Measurements from ENCODE around the gene GCC2. TPM values are rescaled to one million over a fixed set of nuclear protein-coding genes. Genes with fewer than 3 reads are reported as not detected.
"Not testable (repeated sequence)": the region's sequence is repeated elsewhere in the genome, so short reads cannot be mapped to it uniquely, and the experiment has no call there.

Gene GCC2
- polyA plus RNA-seq, 1 of the 3 experiments (the other 2 are of a cell fraction): 4.5 TPM

DNA sequence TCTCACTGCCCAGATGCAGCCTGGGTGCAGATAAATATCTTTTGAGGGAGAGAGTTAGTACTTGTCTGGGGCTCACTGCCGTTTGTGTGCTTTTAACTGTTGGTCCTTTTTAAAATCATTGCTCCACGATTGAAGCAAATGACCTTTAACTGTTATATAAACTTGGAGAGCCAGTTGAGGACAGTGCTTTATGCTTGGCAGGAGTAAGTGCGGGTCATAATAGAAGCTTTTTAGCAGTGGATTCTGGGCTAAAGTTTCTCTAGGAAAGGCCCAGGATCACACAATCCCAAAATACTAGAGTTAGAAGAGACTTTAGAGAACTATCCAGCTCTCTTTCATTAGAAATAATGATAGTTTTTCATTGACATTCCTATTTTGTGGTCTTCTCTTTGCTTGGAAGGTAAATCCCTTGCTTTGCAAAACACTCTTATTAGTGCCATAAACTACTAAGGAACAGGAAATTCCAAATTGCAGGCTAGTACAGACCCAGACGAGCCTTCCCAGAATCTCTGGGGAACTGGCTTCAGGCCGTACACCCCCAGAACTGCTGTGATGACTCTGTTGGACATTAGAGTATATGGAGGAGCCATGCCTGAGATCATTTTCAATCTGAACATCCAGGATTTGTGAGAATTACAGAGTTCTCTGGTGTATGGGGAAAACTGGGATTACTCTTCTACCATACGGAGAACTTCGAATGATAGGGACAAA is 104.4 kb downstream of the GCC2 start (continued):
- TF ChIP-seq, protein P1, sequence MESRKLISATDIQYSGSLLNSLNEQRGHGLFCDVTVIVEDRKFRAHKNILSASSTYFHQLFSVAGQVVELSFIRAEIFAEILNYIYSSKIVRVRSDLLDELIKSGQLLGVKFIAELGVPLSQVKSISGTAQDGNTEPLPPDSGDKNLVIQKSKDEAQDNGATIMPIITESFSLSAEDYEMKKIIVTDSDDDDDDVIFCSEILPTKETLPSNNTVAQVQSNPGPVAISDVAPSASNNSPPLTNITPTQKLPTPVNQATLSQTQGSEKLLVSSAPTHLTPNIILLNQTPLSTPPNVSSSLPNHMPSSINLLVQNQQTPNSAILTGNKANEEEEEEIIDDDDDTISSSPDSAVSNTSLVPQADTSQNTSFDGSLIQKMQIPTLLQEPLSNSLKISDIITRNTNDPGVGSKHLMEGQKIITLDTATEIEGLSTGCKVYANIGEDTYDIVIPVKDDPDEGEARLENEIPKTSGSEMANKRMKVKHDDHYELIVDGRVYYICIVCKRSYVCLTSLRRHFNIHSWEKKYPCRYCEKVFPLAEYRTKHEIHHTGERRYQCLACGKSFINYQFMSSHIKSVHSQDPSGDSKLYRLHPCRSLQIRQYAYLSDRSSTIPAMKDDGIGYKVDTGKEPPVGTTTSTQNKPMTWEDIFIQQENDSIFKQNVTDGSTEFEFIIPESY (IDR thresholded peaks at IDR 0.05; ENCODE audit: borderline replicate concordance, low read depth): no peak
- TF ChIP-seq, protein P2, sequence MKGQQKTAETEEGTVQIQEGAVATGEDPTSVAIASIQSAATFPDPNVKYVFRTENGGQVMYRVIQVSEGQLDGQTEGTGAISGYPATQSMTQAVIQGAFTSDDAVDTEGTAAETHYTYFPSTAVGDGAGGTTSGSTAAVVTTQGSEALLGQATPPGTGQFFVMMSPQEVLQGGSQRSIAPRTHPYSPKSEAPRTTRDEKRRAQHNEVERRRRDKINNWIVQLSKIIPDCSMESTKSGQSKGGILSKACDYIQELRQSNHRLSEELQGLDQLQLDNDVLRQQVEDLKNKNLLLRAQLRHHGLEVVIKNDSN (IDR thresholded peaks at IDR 0.05; ENCODE audit: borderline replicate concordance, low read depth): no peak
- TF ChIP-seq GATA2 (CRISPR knock-in tag; IDR thresholded peaks at IDR 0.05) (no peak), NFIC (IDR thresholded peaks at IDR 0.05; ENCODE audit: borderline replicate concordance) (no peak)

DNA sequence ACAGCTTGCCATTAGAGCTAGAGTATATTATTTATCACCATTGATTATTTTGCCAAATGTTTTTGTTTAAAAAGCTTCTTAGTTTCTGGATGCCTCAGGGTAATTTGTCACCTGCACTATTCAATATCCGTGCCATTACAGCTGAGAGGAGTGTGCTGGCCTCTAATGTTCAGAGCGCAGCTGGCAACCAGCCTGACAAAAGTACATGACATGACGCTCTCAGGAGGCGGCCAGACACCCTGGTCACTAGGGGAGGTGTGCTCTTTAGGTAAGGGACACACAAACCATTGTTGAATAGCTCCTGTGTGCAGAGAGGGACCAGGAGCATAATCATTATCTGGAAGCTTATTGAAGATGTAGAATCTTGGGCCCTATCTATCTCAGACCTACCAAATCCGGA is 105.5 kb downstream of the GCC2 start:
- no peak overlapping the region for H3K9ac ChIP-seq
- H3K27ac ChIP-seq (ENCODE audit: low read depth in 2 of 2, low read length in 1 of 2): peak overlapping the region in 1 of 2 experiments; percentile 40; a peak in 1 of 4 replicates
- no peaks in the 10 kb centered on the region for H3K9me3 ChIP-seq
- peaks cover 55% of the 10 kb centered on the region for H4K20me1 ChIP-seq (ENCODE audit: insufficient read depth)
- ChIA-PET CTCF (interaction anchor here (1.5 kb wide), 1 partner anchor 23 kb away, joined by 3 read pairs; no protein-coding TSS in a partner anchor), POLR2A (no interaction called here)
- no peak overlapping the region for H3K4me3 ChIP-seq (ENCODE audit: low read depth in 2 of 2, low read length in 1 of 2)
- no peak overlapping the region for H2AFZ ChIP-seq (ENCODE audit: low read depth)
- H3K4me1 ChIP-seq (ENCODE audit: control insufficient read depth in 1 of 2, insufficient read depth in 2 of 2, low read depth in 1 of 2, low read length in 1 of 2): peaks cover 0 to 9% of the 10 kb centered on the region in 2 experiments; a peak in 2 of 4 replicates
- H3F3A ChIP-seq (replicated peaks; ENCODE audit: insufficient read depth): no peaks in the 10 kb centered on the region
- WGBS (ENCODE audit: low lambda C conversion rate): 64% methylated on average over 5 of the region's 5 CpGs
- peaks cover 89% of the 10 kb centered on the region for H3K79me2 ChIP-seq (ENCODE audit: insufficient read depth)
- no peaks in the 10 kb centered on the region for H3K27me3 ChIP-seq (ENCODE audit: insufficient read depth)
- H3K9me2 ChIP-seq: no peaks in the 10 kb centered on the region
- H3K36me3 ChIP-seq (replicated peaks in 1 of 2; ENCODE audit: control insufficient read depth in 1 of 2, insufficient read depth in 2 of 2, low read length in 1 of 2): no peaks in the 10 kb centered on the region
- TF ChIP-seq RCOR1 (IDR thresholded peaks at IDR 0.05; ENCODE audit: low read length): peak; percentile 44; the same call in 1 of the 2 replicates
- no peak for TF ChIP-seq TAF1 (IDR thresholded peaks at IDR 0.05; ENCODE audit: borderline replicate concordance, low read depth, low read length)
- no peak for TF ChIP-seq SMC3 (IDR thresholded peaks at IDR 0.05; ENCODE audit: low read depth, low read length)
- TF ChIP-seq, protein P3, sequence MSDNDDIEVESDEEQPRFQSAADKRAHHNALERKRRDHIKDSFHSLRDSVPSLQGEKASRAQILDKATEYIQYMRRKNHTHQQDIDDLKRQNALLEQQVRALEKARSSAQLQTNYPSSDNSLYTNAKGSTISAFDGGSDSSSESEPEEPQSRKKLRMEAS (IDR thresholded peaks at IDR 0.05; ENCODE audit: low read depth): no peak
- peak; percentile 23 for DNase-seq
- H3K4me2 ChIP-seq: no peak overlapping the region

DNA sequence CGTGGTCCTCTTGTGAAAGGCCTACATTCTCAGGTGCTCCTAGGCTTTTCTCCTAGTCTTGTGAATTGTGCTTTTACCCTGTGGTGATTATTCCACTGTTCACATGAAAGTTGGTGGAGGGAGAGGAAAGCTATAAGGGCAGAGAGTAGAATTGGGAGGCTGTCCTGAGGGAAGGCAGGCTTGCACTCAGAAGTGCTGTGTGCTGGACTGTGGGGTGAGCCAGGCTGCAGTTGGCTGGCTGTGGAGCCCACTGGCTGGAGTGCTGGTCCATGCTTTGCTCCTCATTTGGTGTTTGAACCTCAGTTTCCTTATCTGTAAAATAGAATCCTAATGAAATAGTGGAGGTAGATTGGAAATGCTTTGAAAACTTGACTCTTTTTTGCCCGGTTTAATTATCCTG is 106.6 kb downstream of the GCC2 start:
- Histone ChIP-seq H2AFZ (ENCODE audit: low read depth) (no peak overlapping the region), H4K20me1 (ENCODE audit: insufficient read depth) (peaks cover 55% of the 10 kb centered on the region), H3K4me2 (no peak overlapping the region), H3K9me3 (no peaks in the 10 kb centered on the region), H3K9ac (no peak overlapping the region), H3K27me3 (ENCODE audit: insufficient read depth) (no peaks in the 10 kb centered on the region), H3K4me3 (ENCODE audit: low read depth in 2 of 2, low read length in 1 of 2) (no peak overlapping the region), H3K27ac (ENCODE audit: low read depth in 2 of 2, low read length in 1 of 2) (no peak overlapping the region), H3K36me3 (replicated peaks in 1 of 2; ENCODE audit: control insufficient read depth in 1 of 2, insufficient read depth in 2 of 2, low read length in 1 of 2) (no peaks in the 10 kb centered on the region), H3K4me1 (ENCODE audit: control insufficient read depth in 1 of 2, insufficient read depth in 2 of 2, low read depth in 1 of 2, low read length in 1 of 2) (peaks cover 0 to 12% of the 10 kb centered on the region in 2 experiments; a peak in 2 of 4 replicates), H3K9me2 (no peaks in the 10 kb centered on the region), H3F3A (replicated peaks; ENCODE audit: insufficient read depth) (no peaks in the 10 kb centered on the region), H3K79me2 (ENCODE audit: insufficient read depth) (peaks cover 89% of the 10 kb centered on the region)
- 99% methylated on average over 2 of the region's 2 CpGs for WGBS (ENCODE audit: low lambda C conversion rate)
- TF ChIP-seq, protein P4, sequence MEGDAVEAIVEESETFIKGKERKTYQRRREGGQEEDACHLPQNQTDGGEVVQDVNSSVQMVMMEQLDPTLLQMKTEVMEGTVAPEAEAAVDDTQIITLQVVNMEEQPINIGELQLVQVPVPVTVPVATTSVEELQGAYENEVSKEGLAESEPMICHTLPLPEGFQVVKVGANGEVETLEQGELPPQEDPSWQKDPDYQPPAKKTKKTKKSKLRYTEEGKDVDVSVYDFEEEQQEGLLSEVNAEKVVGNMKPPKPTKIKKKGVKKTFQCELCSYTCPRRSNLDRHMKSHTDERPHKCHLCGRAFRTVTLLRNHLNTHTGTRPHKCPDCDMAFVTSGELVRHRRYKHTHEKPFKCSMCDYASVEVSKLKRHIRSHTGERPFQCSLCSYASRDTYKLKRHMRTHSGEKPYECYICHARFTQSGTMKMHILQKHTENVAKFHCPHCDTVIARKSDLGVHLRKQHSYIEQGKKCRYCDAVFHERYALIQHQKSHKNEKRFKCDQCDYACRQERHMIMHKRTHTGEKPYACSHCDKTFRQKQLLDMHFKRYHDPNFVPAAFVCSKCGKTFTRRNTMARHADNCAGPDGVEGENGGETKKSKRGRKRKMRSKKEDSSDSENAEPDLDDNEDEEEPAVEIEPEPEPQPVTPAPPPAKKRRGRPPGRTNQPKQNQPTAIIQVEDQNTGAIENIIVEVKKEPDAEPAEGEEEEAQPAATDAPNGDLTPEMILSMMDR (IDR thresholded peaks at IDR 0.05): no peak
- TF ChIP-seq TCF12 (IDR thresholded peaks at IDR 0.05) (no peak), EZH2phosphoT487 (IDR thresholded peaks at IDR 0.05; ENCODE audit: borderline replicate concordance, low read depth) (no peak), MXI1 (IDR thresholded peaks at IDR 0.05; ENCODE audit: low read depth, low read length) (no peak)
- ChIA-PET CTCF (interaction anchor here (1.5 kb wide), 1 partner anchor 22 kb away, joined by 3 read pairs; no protein-coding TSS in a partner anchor), POLR2A (no interaction called here)
- DNase-seq: no peak

DNA sequence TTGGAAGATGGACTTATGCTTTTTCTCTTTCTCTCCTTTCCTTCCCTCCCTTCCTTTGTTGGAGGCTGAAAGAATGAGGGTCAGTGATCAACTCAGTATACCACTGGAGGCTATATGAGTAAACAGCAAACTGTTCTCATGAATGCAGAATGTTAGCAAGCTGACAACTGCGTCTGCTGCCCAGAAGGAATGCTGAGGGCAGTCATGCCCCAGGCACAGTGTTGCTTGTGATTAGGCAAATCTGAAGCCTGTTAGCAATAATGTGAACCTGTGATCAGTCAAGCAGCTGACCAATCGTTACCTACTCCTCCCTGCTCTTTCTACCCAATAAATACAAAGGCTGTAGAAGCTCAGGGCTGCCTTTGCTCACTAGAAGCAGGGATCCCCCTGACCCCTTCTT is 107.6 kb downstream of the GCC2 start:
- H3K9ac ChIP-seq; DNase-seq; H3K36me3 ChIP-seq (replicated peaks in 1 of 2; ENCODE audit: control insufficient read depth in 1 of 2, insufficient read depth in 2 of 2, low read length in 1 of 2); H3K4me2 ChIP-seq; POLR2A ChIA-PET; CTCF ChIA-PET; H2AFZ ChIP-seq (ENCODE audit: low read depth); H3K9me2 ChIP-seq; H3F3A ChIP-seq (replicated peaks; ENCODE audit: insufficient read depth); H3K27me3 ChIP-seq (ENCODE audit: insufficient read depth); H3K9me3 ChIP-seq; H3K27ac ChIP-seq (ENCODE audit: low read depth in 2 of 2, low read length in 1 of 2); H3K4me3 ChIP-seq (ENCODE audit: low read depth in 2 of 2, low read length in 1 of 2): not testable (repeated sequence)
- Histone ChIP-seq H4K20me1 (ENCODE audit: insufficient read depth) (peaks cover 59% of the 10 kb centered on the region), H3K4me1 (ENCODE audit: control insufficient read depth in 1 of 2, insufficient read depth in 2 of 2, low read depth in 1 of 2, low read length in 1 of 2) (peaks cover 0 to 12% of the 10 kb centered on the region in 2 experiments; a peak in 2 of 4 replicates), H3K79me2 (ENCODE audit: insufficient read depth) (peaks cover 94% of the 10 kb centered on the region)
- WGBS (ENCODE audit: low lambda C conversion rate): 92% methylated on average over 2 of the region's 2 CpGs

Measured in SK-N-SH (cell line).